HEK293 (cell line): Measurements from ENCODE around the gene USF1.

Source experiments
- CTCF ChIP-seq: fragments of 450-650 bp; formaldehyde crosslinking; IDR thresholded peaks from 2 replicates; pipeline ENCODE4 v1.5.1; 2016; ENCODE audit warnings: missing biosample characterization, missing genetic modification characterization
- MYNN ChIP-seq: fragments of 450-650 bp; formaldehyde crosslinking; IDR thresholded peaks from 2 replicates; pipeline ENCODE4 v1.5.1; 2016; ENCODE audit warnings: missing biosample characterization, missing genetic modification characterization, borderline replicate concordance
- OVOL3 ChIP-seq: fragments of 450-650 bp; formaldehyde crosslinking; IDR thresholded peaks from 2 replicates; pipeline ENCODE4 v1.5.1; 2016; ENCODE audit warnings: missing biosample characterization, missing genetic modification characterization
- REPIN1 ChIP-seq: fragments of 450-650 bp; formaldehyde crosslinking; IDR thresholded peaks from 2 replicates; pipeline ENCODE4 v1.5.1; 2017; ENCODE audit warnings: missing biosample characterization, missing genetic modification characterization, low read depth
- SP2 ChIP-seq: fragments of 450-650 bp; formaldehyde crosslinking; IDR thresholded peaks from 2 replicates; pipeline ENCODE4 v1.5.1; 2016; ENCODE audit warnings: missing biosample characterization, missing genetic modification characterization
- ZNF10 ChIP-seq: fragments of 450-650 bp; formaldehyde crosslinking; IDR thresholded peaks from 2 replicates; pipeline ENCODE4 v1.5.1; 2017; ENCODE audit warnings: missing biosample characterization, missing genetic modification characterization
- ZNF274 ChIP-seq, 2 experiments: fragments of 200-500 bp in 1 of 2; fragments of 450-650 bp in 1 of 2; sonication (Bioruptor generic) in 1 of 2; formaldehyde crosslinking in 1 of 2; IDR thresholded peaks; 2 replicates each; pipeline versions ENCODE4 v1.5.1 to v1.6.1; 2014 to 2016; ENCODE audit warnings: borderline replicate concordance in 1 of 2, inconsistent platforms in 1 of 2, low read length in 1 of 2, missing biosample characterization in 1 of 2, missing genetic modification characterization in 1 of 2
- ZNF335 ChIP-seq: fragments of 450-650 bp; formaldehyde crosslinking; conservative IDR thresholded peaks from 2 replicates; pipeline ENCODE4 v1.5.1; 2016; ENCODE audit warnings: missing biosample characterization, missing genetic modification characterization
- ZNF518A ChIP-seq: fragments of 450-650 bp; formaldehyde crosslinking; conservative IDR thresholded peaks from 2 replicates; pipeline ENCODE4 v1.5.1; 2016; ENCODE audit warnings: low read depth, missing biosample characterization, missing genetic modification characterization

- TF ChIP-seq SP2 (tag by site-specific recombination), result no peak
- TF ChIP-seq CTCF (tag by site-specific recombination), result no peak
- TF ChIP-seq MYNN (tag by site-specific recombination), result no peak
- TF ChIP-seq REPIN1 (tag by site-specific recombination), result no peak
- TF ChIP-seq ZNF274 (IDR thresholded peaks at IDR 0.05; ENCODE audit: low read length), result no peak
- no peak for TF ChIP-seq ZNF274 (tag by site-specific recombination; IDR thresholded peaks at IDR 0.05; ENCODE audit: borderline replicate concordance)
- no peak for TF ChIP-seq ZNF335 (tag by site-specific recombination)
- TF ChIP-seq OVOL3, result no peak
- no peak for TF ChIP-seq ZNF518A (tag by site-specific recombination)
- TF ChIP-seq ZNF10 (tag by site-specific recombination), result no peak
Measured at GRCh38 chr1:161079436-161080110, 33.8 kb upstream of the USF1 start.
